ENCODE data around the gene TET1.
"Not testable (repeated sequence)": the region's sequence is repeated elsewhere in the genome, so short reads cannot be mapped to it uniquely, and the experiment has no call there.

The TET1 gene

GRCh38 chr10:68565658-68566057 is 5.5 kb downstream of the TET1 start:
- no peak for DNase-seq

- DNase-seq: no peak
These were observed 6.2 kb downstream of the TET1 start for GRCh38 chr10:68566351-68566750.

- no peak for DNase-seq
These were observed 6.8 kb downstream of the TET1 start for GRCh38 chr10:68566955-68567354.

DNA sequence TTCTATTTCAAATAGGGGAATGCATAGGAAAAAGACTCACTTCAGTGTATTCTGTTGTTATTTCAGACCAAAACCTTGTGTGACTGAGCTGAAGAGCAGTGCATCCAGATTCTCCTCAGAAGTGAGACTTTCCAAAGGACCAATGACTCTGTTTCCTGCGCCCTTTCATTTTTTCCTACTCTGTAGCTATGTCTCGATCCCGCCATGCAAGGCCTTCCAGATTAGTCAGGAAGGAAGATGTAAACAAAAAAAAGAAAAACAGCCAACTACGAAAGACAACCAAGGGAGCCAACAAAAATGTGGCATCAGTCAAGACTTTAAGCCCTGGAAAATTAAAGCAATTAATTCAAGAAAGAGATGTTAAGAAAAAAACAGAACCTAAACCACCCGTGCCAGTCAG is 12.0 kb downstream of the TET1 start:
- DNase-seq: no peak

- no peak for DNase-seq
These were observed 13.9 kb downstream of the TET1 start for GRCh38 chr10:68574051-68574450.

GRCh38 chr10:68576118-68576517 is 16.0 kb downstream of the TET1 start:
- no peak for DNase-seq

GRCh38 chr10:68578974-68579373 is 18.8 kb downstream of the TET1 start:
- DNase-seq: no peak

- DNase-seq: not testable (repeated sequence)
These were observed 24.1 kb downstream of the TET1 start for GRCh38 chr10:68584187-68584586.

DNA sequence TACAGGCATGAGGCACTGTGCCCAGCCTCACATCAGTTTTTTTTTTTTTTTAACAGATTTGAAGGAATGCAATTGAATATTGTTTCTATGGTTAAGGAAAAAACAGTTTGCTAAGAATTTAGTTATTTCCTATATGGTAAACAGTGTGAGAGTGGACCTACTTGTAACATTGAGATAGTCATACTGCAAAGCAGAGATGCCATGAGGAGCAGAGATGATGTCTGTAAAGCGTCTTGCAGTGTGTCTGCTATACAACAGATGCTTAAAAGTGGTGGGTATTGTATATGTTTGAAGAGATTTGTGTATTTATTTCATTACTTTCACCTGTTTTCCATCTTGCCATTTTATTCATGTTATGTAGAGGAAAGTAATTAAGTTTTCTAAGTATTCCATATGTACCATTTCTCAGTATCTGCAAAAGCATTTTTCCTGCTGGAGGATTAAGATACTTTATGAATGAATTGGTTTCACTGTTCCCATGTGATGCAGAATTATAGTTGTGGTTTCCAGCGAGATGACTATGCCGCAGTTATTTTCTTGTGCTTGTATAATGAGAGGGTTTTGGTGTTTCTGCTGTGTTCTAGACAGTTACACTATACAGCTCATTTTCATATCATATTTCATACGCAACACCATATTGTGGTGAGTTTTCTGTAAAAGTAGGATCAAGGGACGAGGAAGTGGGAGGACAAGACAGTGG is 26.6 kb downstream of the TET1 start:
- no peak for DNase-seq

DNA sequence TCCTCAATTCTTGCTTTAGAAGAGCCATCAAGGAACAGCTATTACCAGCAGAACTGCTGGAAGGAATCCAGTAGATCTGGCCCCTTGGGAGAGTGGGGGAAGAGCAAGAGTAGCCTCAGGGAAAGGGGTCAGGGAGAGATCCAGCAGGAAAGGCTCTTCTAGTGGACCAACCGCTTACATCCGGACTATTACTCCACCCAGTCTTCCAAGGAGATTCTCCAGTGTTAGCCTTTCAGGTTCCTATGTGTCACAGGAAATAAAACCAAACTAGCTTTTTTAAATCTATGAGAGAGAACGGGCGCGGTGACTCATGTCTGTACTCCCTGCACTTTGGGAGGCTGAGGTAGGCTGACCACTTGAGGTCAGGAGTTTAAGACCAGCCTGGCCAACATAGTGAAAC is 34.3 kb downstream of the TET1 start:
- no peak for DNase-seq

- DNase-seq: no peak
These were observed 35.4 kb downstream of the TET1 start for GRCh38 chr10:68595513-68595912.

GRCh38 chr10:68597407-68597806 is 37.3 kb downstream of the TET1 start:
- DNase-seq: no peak

GRCh38 chr10:68598978-68599770 is 39.0 kb downstream of the TET1 start:
- DNase-seq: no peak

GRCh38 chr10:68599771-68600040 is 39.6 kb downstream of the TET1 start:
- DNase-seq: no peak

DNA sequence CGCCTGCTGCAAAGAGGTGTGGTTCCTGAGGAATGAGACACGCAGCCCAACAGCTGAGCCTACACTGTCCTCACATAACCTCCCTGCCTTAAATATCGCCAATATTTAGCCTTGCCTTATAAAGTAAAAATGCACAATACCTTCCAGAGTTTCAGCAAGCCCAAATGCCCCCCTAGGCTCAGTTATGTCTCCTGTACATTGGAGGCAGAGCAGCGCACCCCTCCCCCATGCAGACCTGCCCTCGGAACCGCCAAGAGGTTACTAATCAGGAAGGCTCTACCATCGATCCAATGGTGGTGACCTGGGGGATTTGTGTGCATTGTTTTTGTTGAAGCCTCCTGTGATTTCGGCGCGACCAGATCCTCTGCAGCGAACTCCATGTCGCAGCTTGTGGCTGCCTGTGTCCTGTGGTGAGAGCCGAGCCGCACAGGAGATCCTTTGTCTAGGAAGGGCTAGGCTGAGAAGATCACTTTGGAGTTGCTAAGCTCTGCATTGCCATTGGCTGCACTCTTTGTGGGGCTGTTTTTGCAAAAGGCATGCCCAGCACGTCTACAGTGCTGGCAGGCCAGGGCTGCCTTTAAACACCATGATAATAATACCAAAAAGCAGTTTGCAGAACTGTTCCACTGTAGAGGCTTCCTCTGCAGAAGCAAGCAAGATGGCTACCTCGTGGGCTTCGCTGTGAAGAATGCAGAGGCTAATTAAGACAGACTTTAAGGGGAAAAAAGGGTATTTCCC is 40.1 kb downstream of the TET1 start:
- DNase-seq: peak; percentile 49 to 51

DNA sequence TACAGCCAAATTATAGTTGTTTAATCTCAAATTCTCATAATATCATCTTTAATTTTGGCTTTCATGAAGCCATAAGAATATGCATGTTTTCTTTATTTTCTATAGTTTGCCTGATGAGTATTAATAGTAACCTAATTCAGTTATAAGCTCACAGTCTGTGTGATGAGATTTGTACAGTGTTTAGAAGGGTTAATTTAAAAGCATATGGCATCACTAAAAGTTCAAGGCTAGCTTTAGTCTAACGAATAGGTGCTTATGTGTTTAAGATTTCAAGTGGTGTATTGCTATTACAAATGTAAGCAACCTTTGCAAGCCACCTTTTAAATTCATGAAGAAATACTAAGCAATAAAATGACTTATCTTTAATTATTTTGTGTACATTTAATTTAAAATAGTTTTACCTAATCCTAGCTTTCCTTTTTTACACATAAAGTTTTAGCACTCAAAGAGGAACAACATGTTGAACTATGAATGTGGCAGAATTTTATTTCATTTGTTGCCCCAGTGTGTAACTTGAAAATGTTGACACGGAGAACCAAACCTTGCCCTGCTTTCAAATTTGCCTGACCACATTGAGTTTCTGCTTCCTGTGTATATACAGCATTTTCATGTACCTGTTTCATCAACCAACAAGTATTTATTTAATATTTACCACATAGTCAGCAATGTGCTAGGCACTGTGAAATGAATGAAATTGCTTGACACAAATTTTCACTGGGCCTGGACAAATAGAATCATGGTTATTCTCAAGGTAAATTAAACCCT is 41.5 kb downstream of the TET1 start:
- no peak for DNase-seq

DNA sequence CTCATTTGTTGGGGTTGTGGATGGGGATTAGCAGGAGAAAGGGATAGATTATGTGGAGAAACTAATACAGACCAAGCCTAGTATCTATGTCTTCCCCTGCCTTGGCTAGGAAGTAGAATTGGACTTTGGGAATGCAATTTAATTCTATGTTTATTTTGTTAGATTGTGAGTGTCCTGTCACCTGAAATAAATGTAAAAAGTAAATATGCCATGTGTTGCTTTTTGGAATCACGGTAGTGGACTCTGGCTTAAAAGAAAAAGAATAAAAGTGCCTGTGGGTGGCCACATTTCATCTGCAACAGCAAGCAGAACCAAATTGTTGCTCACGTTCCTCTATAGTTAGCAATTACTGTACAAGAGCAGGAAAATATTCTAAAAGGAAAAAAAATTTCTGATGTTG is 42.3 kb downstream of the TET1 start:
- no peak for DNase-seq

DNA sequence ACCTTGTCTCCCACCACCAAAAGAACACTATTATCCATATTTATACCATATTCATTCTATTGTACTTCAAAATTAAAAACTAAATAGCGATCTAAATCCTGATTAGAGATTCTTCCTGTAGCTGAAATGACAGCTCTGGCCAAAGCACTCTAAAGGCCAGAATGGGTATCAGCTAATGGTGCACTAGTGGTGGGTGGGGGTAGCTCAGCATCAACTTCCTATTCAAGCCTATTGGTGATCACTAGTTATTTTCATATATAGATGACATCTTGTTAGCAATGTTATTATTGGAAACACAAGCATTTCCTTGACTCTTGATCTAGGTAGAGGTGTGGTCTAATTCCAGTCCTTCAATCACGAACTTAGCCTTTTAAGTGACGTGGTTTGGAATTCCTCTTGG is 43.6 kb downstream of the TET1 start:
- no peak for DNase-seq

DNA sequence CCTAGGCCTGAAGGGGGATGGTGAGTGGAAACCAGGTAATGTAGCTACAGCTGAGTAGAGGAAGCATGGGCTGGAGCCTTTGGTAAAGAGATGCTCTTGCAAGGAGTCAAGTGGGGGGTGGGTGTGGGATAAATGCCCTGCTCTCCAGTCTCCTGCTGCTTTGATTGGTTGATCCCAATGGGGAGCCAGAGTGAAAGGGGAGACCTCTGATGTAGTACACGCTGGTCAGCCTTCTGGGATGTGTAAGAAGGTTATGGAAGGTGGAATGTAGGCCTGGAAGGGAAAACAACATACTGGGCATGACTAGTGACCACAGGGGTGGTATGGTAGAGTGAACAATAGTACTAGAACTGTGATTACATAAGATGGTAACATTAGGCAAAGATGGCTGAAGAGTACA is 44.3 kb downstream of the TET1 start:
- no peak for DNase-seq

GRCh38 chr10:68606918-68607317 is 46.8 kb downstream of the TET1 start:
- no peak for DNase-seq

DNA sequence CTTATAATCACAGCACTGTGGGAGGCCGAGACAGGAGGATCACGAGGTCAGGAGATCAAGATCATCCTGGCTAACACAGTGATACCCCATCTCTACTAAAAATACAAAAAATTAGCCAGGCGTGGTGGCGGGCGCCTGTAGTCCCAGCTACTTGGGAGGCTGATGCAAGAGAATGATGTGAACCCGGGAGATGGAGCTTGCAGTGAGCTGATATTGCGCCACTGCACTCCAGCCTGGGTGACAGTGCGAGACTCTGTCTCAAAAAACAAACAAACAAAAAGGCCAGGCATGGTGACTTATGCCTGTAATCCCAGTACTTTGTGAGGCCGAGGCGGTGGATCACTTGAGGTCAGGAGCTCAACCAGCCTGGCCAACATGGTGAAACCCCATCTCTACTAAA is 49.9 kb downstream of the TET1 start:
- DNase-seq: not testable (repeated sequence)

DNA sequence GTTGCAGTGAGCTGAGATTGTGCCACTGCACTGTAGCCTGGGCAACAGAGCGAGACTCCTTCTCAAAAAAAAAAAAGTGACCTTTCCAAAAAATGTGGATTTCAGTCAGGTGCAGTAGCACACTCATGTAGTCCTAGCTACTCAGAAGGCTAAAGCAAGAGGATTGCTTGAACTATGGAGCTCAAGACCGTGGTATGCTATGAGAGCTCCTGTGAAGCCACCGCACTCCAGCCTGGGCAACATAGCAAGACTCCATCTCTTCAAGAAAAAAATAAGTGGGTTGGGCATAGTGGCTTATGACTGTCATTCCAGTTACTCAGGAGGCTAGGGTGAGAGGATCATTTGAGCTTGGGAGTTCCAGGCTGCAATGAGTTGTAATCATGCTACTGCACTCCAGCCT is 51.1 kb downstream of the TET1 start:
- no peak for DNase-seq

GRCh38 chr10:68613974-68614373 is 53.8 kb downstream of the TET1 start:
- not testable (repeated sequence) for DNase-seq

All from stimulated activated CD4-positive, alpha-beta T cell treated with anti-CD3 and anti-CD28 coated beads, Interleukin-2, amount 100 ng/mL, for 24 hours (primary cell).